Measurements from ENCODE around the gene MNT. TPM values are rescaled to one million over a fixed set of nuclear protein-coding genes. Genes with fewer than 3 reads are reported as not detected.

Gene MNT
- polyA plus RNA-seq, 1 donor (not counting 4 experiments of a cell fraction or from before 2014, with no cell fraction given), result 2.0 TPM

DNA sequence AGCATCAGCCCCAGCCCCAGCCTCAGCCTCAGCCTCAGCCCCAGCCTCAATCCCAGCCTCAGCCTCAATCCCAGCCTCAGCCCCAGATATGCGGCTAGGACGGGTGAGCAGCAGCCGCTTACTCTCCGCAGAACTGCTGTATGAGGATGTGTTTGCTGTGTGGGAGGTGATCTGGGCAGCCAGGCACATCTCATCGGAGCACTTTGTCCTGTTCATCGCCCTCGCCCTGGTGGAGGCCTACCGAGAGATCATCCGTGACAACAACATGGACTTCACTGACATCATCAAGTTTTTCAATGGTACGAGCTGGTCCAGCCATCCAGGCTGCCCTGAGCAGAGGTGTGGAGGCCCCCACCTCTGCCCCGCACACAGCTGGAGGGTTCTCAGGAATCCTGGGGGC lies 22.0 kb downstream of the MNT start:
- H3K9ac ChIP-seq (ENCODE audit: control insufficient read depth, extremely low read depth, insufficient read depth, low read length), result no peak overlapping the region
- no peaks in the 10 kb centered on the region for H3K27me3 ChIP-seq (ENCODE audit: control insufficient read depth, extremely low read depth, insufficient read depth, low read length)
- no peaks in the 10 kb centered on the region for H3K79me2 ChIP-seq (ENCODE audit: control insufficient read depth, insufficient read depth, low read length)
- H4K20me1 ChIP-seq (ENCODE audit: control insufficient read depth, extremely low read depth, insufficient read depth, low read length), result no peaks in the 10 kb centered on the region
- peaks cover 10 to 15% of the 10 kb centered on the region in 2 experiments for H3K36me3 ChIP-seq (ENCODE audit: control insufficient read depth in 2 of 2, extremely low read depth in 1 of 2, insufficient read depth in 2 of 2, low read length in 2 of 2)
- no peak overlapping the region for H3K4me3 ChIP-seq (ENCODE audit: control insufficient read depth in 2 of 3, extremely low read depth in 1 of 3, insufficient read depth in 2 of 3, low read depth in 1 of 3, low read length in 3 of 3)
- H3K9me3 ChIP-seq (ENCODE audit: control insufficient read depth, low read depth, low read length), result no peaks in the 10 kb centered on the region
- FAIRE-seq (no peak), DNase-seq (ENCODE audit: low read depth, low spot score) (no peak)
- H3K4me1 ChIP-seq (ENCODE audit: control insufficient read depth, extremely low read depth, insufficient read depth, low read length), result peaks cover 5% of the 10 kb centered on the region
- H2AFZ ChIP-seq (ENCODE audit: control insufficient read depth, low read length), result no peak overlapping the region
- TF ChIP-seq EZH2 (IDR thresholded peaks at IDR 0.05; ENCODE audit: low read length), result no peak
- TF ChIP-seq, protein P1, sequence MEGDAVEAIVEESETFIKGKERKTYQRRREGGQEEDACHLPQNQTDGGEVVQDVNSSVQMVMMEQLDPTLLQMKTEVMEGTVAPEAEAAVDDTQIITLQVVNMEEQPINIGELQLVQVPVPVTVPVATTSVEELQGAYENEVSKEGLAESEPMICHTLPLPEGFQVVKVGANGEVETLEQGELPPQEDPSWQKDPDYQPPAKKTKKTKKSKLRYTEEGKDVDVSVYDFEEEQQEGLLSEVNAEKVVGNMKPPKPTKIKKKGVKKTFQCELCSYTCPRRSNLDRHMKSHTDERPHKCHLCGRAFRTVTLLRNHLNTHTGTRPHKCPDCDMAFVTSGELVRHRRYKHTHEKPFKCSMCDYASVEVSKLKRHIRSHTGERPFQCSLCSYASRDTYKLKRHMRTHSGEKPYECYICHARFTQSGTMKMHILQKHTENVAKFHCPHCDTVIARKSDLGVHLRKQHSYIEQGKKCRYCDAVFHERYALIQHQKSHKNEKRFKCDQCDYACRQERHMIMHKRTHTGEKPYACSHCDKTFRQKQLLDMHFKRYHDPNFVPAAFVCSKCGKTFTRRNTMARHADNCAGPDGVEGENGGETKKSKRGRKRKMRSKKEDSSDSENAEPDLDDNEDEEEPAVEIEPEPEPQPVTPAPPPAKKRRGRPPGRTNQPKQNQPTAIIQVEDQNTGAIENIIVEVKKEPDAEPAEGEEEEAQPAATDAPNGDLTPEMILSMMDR (optimal IDR thresholded peaks at IDR 0.05 in 1 of 3, IDR thresholded peaks at IDR 0.05 in 1 of 3, conservative IDR thresholded peaks at IDR 0.05 in 1 of 3; ENCODE audit: extremely low read depth in 1 of 3, insufficient read depth in 2 of 3, low read length in 3 of 3), result no peak
- dilution Hi-C loops (cut with MboI; ENCODE audit: extremely low pct_ligation_motif_present, low sequenced_read_pairs), result no loop called here
- H3K4me2 ChIP-seq (ENCODE audit: control insufficient read depth, extremely low read depth, insufficient read depth, low read depth, low read length), result no peak overlapping the region
- no peak overlapping the region for H3K27ac ChIP-seq (ENCODE audit: control insufficient read depth, insufficient read depth, low read length)
- no peaks in the 10 kb centered on the region for H3K9me1 ChIP-seq (ENCODE audit: control insufficient read depth, extremely low read depth, insufficient read depth, low read length)

DNA sequence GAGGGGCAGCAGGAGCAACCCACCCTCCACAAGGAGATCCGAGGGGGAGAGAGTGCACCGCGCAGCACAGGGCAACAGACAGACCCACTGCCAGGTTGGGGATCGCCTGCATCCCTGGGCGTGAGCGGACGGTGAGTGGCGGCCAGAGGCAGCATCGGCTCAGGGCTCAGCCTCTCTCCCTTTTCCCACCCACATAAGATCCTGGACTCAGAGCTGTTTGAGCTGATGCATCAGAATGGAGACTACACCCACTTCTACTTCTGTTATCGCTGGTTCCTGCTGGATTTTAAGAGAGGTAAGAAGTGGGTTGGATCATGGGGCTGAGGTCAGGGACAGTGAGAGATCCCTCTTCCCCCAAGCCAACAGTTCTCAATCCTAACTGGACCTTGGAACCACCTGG lies 23.2 kb downstream of the MNT start:
- H3K36me3 ChIP-seq (ENCODE audit: control insufficient read depth in 2 of 2, extremely low read depth in 1 of 2, insufficient read depth in 2 of 2, low read length in 2 of 2), result peaks cover 3 to 13% of the 10 kb centered on the region in 2 experiments
- H3K27me3 ChIP-seq (ENCODE audit: control insufficient read depth, extremely low read depth, insufficient read depth, low read length), result no peaks in the 10 kb centered on the region
- H3K79me2 ChIP-seq (ENCODE audit: control insufficient read depth, insufficient read depth, low read length), result no peaks in the 10 kb centered on the region
- dilution Hi-C loops (cut with MboI; ENCODE audit: extremely low pct_ligation_motif_present, low sequenced_read_pairs), result no loop called here
- DNase-seq (ENCODE audit: low read depth, low spot score), result no peak
- H3K4me2 ChIP-seq (ENCODE audit: control insufficient read depth, extremely low read depth, insufficient read depth, low read depth, low read length), result no peak overlapping the region
- FAIRE-seq, result no peak
- no peaks in the 10 kb centered on the region for H3K9me1 ChIP-seq (ENCODE audit: control insufficient read depth, extremely low read depth, insufficient read depth, low read length)
- H3K4me3 ChIP-seq (ENCODE audit: control insufficient read depth in 2 of 3, extremely low read depth in 1 of 3, insufficient read depth in 2 of 3, low read depth in 1 of 3, low read length in 3 of 3), result no peak overlapping the region
- TF ChIP-seq EZH2 (IDR thresholded peaks at IDR 0.05; ENCODE audit: low read length), result no peak
- TF ChIP-seq, protein P1 (optimal IDR thresholded peaks at IDR 0.05 in 1 of 3, IDR thresholded peaks at IDR 0.05 in 1 of 3, conservative IDR thresholded peaks at IDR 0.05 in 1 of 3; ENCODE audit: extremely low read depth in 1 of 3, insufficient read depth in 2 of 3, low read length in 3 of 3), result no peak
- no peaks in the 10 kb centered on the region for H4K20me1 ChIP-seq (ENCODE audit: control insufficient read depth, extremely low read depth, insufficient read depth, low read length)
- no peak overlapping the region for H2AFZ ChIP-seq (ENCODE audit: control insufficient read depth, low read length)
- no peak overlapping the region for H3K9ac ChIP-seq (ENCODE audit: control insufficient read depth, extremely low read depth, insufficient read depth, low read length)
- H3K4me1 ChIP-seq (ENCODE audit: control insufficient read depth, extremely low read depth, insufficient read depth, low read length), result peaks cover 3% of the 10 kb centered on the region
- no peak overlapping the region for H3K27ac ChIP-seq (ENCODE audit: control insufficient read depth, insufficient read depth, low read length)
- no peaks in the 10 kb centered on the region for H3K9me3 ChIP-seq (ENCODE audit: control insufficient read depth, low read depth, low read length)

Measured in keratinocyte (primary cell).